DND-41 (cell line): ENCODE data around the gene RALY.

ENCODE experiments used
- EZH2 ChIP-seq: IDR thresholded peaks from 3 replicates; pipeline ENCODE4 v1.6.1; 2012; ENCODE audit warnings: borderline replicate concordance, low read depth, mild to moderate bottlenecking, moderate library complexity, low read length, inconsistent platforms; ENCODE audit not compliant: severe bottlenecking
- TF ChIP-seq, protein P1 (sequence below): IDR thresholded peaks from 2 replicates; pipeline ENCODE4 v1.5.1; 2012; ENCODE audit warnings: borderline replicate concordance, low read length, moderate library complexity, mild to moderate bottlenecking; ENCODE audit not compliant: poor library complexity, severe bottlenecking; ENCODE audit errors: extremely low read depth

DNA sequence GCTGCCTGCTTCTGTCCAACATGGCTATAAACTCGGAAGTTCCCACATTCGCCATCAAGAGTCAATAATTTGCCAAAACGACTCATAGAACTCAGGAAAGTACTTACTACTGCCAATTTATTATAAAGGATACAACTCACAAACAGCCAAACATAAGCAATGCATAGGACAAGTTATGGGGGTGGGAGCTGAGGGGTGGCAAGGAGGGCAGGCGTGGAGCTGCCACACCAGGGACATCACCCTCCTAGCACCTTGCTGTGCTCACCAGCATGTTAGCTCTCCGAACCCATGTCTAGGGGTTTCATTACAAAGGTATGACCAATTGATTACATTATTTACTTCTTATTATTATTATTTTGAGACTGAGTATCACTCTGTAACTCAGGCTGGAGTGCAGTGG, 106.0 kb downstream of the RALY start:
- TF ChIP-seq EZH2: no peak
- TF ChIP-seq, protein P1, sequence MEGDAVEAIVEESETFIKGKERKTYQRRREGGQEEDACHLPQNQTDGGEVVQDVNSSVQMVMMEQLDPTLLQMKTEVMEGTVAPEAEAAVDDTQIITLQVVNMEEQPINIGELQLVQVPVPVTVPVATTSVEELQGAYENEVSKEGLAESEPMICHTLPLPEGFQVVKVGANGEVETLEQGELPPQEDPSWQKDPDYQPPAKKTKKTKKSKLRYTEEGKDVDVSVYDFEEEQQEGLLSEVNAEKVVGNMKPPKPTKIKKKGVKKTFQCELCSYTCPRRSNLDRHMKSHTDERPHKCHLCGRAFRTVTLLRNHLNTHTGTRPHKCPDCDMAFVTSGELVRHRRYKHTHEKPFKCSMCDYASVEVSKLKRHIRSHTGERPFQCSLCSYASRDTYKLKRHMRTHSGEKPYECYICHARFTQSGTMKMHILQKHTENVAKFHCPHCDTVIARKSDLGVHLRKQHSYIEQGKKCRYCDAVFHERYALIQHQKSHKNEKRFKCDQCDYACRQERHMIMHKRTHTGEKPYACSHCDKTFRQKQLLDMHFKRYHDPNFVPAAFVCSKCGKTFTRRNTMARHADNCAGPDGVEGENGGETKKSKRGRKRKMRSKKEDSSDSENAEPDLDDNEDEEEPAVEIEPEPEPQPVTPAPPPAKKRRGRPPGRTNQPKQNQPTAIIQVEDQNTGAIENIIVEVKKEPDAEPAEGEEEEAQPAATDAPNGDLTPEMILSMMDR: no peak
